Left ventricle myocardium inferior (tissue), 1 donor: ENCODE results near the gene SIK3. TPM values are rescaled to one million over a fixed set of nuclear protein-coding genes. Genes with fewer than 3 reads are reported as not detected.

Experiments used
- DNase-seq: peaks from one replicate; pipeline ENCODE4 v3.0.0-alpha.2; 2020
- H3K27ac ChIP-seq: fragments of 200-600 bp; replicated peaks from 2 replicates; pipeline ENCODE4 v1.8.0; 2021
- H3K27me3 ChIP-seq: fragments of 200-600 bp; 2 replicates; pipeline ENCODE4 v1.8.0; 2021; ENCODE audit warnings: low read depth
- H3K36me3 ChIP-seq: fragments of 200-600 bp; 2 replicates; pipeline ENCODE4 v1.8.0; 2021
- H3K4me1 ChIP-seq: fragments of 200-600 bp; 2 replicates; pipeline ENCODE4 v1.8.0; 2021
- H3K4me3 ChIP-seq: fragments of 200-600 bp; 2 replicates; pipeline ENCODE4 v1.8.0; 2021; ENCODE audit warnings: mild to moderate bottlenecking, moderate library complexity
- H3K9me3 ChIP-seq: fragments of 200-600 bp; replicated peaks from 2 replicates; pipeline ENCODE4 v1.8.0; 2021
- CTCF ChIP-seq: fragments of 200-600 bp; IDR thresholded peaks from 2 replicates; pipeline ENCODE4 v1.8.0; 2021; ENCODE audit warnings: antibody characterized with exemption, mild to moderate bottlenecking, borderline replicate concordance
- intact Hi-C: fragments of 100-400 bp; cut with micrococcal nuclease; formaldehyde crosslinking; loops from one replicate; pipeline ENCODE4 v1.11.0; 2022
- total RNA-seq: library from RNA; stranded (reverse); fragmentation: NEBNext Ultra II Directional; extraction: Animal tissue kit (Norgen Biotek cat#: 25700); gene quantifications from one replicate; pipeline ENCODE4 v1.2.1, GENCODE V29; 2021
- donor health status: DM: no; HTN: yes; CAD: no; lungs with severe emphysema.

SIK3 gene
- total RNA-seq, 1 donor from 2014 or later: 36.3 TPM

GRCh38 chr11:117020869-117021564 lies 77.2 kb downstream of the SIK3 start:
- H3K4me1 ChIP-seq: peaks cover 68% of the 10 kb centered on the region
- no peaks in the 10 kb centered on the region for H3K9me3 ChIP-seq
- no peaks in the 10 kb centered on the region for H3K27me3 ChIP-seq
- no peak for DNase-seq
- TF ChIP-seq CTCF: no peak
- H3K27ac ChIP-seq: no peak overlapping the region
- H3K4me3 ChIP-seq: no peak overlapping the region
- intact Hi-C loops: no loop called here
- peaks cover 3% of the 10 kb centered on the region for H3K36me3 ChIP-seq

GRCh38 chr11:117020287-117020686 lies 77.9 kb downstream of the SIK3 start:
- Histone ChIP-seq H3K4me3 (no peak overlapping the region), H3K9me3 (no peaks in the 10 kb centered on the region), H3K36me3 (peaks cover 3% of the 10 kb centered on the region), H3K4me1 (peaks cover 63% of the 10 kb centered on the region), H3K27ac (no peak overlapping the region), H3K27me3 (no peaks in the 10 kb centered on the region)
- no peak for DNase-seq
- TF ChIP-seq CTCF: no peak
- intact Hi-C loops: no loop called here

- Histone ChIP-seq H3K4me1 (peaks cover 59% of the 10 kb centered on the region), H3K9me3 (no peaks in the 10 kb centered on the region), H3K4me3 (no peak overlapping the region), H3K27ac (no peak overlapping the region), H3K27me3 (no peaks in the 10 kb centered on the region), H3K36me3 (peaks cover 3% of the 10 kb centered on the region)
- intact Hi-C loops: no loop called here
- no peak for DNase-seq
- no peak for TF ChIP-seq CTCF
These were observed 78.4 kb downstream of the SIK3 start for GRCh38 chr11:117019871-117020270.

GRCh38 chr11:117017456-117017855 lies 80.8 kb downstream of the SIK3 start:
- H3K36me3 ChIP-seq: peaks cover 3% of the 10 kb centered on the region

GRCh38 chr11:117016747-117017146 lies 81.5 kb downstream of the SIK3 start:
- Histone ChIP-seq H3K4me1 (peaks cover 30% of the 10 kb centered on the region), H3K36me3 (peaks cover 3% of the 10 kb centered on the region), H3K4me3 (no peak overlapping the region), H3K27me3 (no peaks in the 10 kb centered on the region), H3K27ac (no peak overlapping the region), H3K9me3 (no peaks in the 10 kb centered on the region)
- TF ChIP-seq CTCF: no peak
- intact Hi-C loops: no loop called here
- DNase-seq: no peak

More at GRCh38 chr11:117017456-117017855, 80.8 kb downstream of the SIK3 start:
- no peak for DNase-seq
- H3K27ac ChIP-seq: no peak overlapping the region
- no peaks in the 10 kb centered on the region for H3K27me3 ChIP-seq
- intact Hi-C loops: no loop called here
- H3K9me3 ChIP-seq: no peaks in the 10 kb centered on the region
- H3K4me3 ChIP-seq: no peak overlapping the region
- H3K4me1 ChIP-seq: peaks cover 35% of the 10 kb centered on the region
- TF ChIP-seq CTCF: no peak
